ENCODE results near the gene TNS3.
"Not testable (repeated sequence)": the region's sequence is repeated elsewhere in the genome, so short reads cannot be mapped to it uniquely, and the experiment has no call there.

TNS3 gene

GRCh38 chr7:47611045-47611511, 29.2 kb upstream of the TNS3 start:
- Mint-ChIP-seq H3K27ac (ENCODE audit: low read depth) (no peak overlapping the region), H3K9me3 (no peaks in the 10 kb centered on the region), H3K4me3 (no peak overlapping the region), H3K4me1 (no peaks in the 10 kb centered on the region), H3K27me3 (no peaks in the 10 kb centered on the region), H3K36me3 (ENCODE audit: insufficient read depth) (no peaks in the 10 kb centered on the region)
- DNase-seq (ENCODE audit: low spot score in 2 of 2): no peak
- no peak for ATAC-seq (replicated peaks; ENCODE audit: extremely low read depth, poor library complexity, severe bottlenecking)

GRCh38 chr7:47610506-47611044, 28.7 kb upstream of the TNS3 start:
- no peaks in the 10 kb centered on the region for H3K27me3 Mint-ChIP-seq
- DNase-seq (ENCODE audit: low spot score in 2 of 2) (no peak), ATAC-seq (replicated peaks; ENCODE audit: extremely low read depth, poor library complexity, severe bottlenecking) (no peak)
- H3K36me3 Mint-ChIP-seq (ENCODE audit: insufficient read depth): no peaks in the 10 kb centered on the region
- H3K4me1 Mint-ChIP-seq: no peaks in the 10 kb centered on the region
- H3K27ac Mint-ChIP-seq (ENCODE audit: low read depth): no peak overlapping the region
- H3K4me3 Mint-ChIP-seq: no peak overlapping the region
- H3K9me3 Mint-ChIP-seq: no peaks in the 10 kb centered on the region

GRCh38 chr7:47609803-47610452, 28.0 kb upstream of the TNS3 start:
- no peak overlapping the region for H3K27ac Mint-ChIP-seq (ENCODE audit: low read depth)
- ATAC-seq (replicated peaks; ENCODE audit: extremely low read depth, poor library complexity, severe bottlenecking) (no peak), DNase-seq (ENCODE audit: low spot score in 2 of 2) (no peak)
- no peak overlapping the region for H3K4me3 Mint-ChIP-seq
- no peaks in the 10 kb centered on the region for H3K9me3 Mint-ChIP-seq
- no peaks in the 10 kb centered on the region for H3K27me3 Mint-ChIP-seq
- no peaks in the 10 kb centered on the region for H3K4me1 Mint-ChIP-seq
- H3K36me3 Mint-ChIP-seq (ENCODE audit: insufficient read depth): no peaks in the 10 kb centered on the region

GRCh38 chr7:47606593-47607046, 24.7 kb upstream of the TNS3 start:
- not testable (repeated sequence) for H3K9me3 Mint-ChIP-seq; H3K4me1 Mint-ChIP-seq; H3K27me3 Mint-ChIP-seq; ATAC-seq (replicated peaks; ENCODE audit: extremely low read depth, poor library complexity, severe bottlenecking); H3K36me3 Mint-ChIP-seq (ENCODE audit: insufficient read depth); DNase-seq (ENCODE audit: low spot score in 2 of 2); H3K4me3 Mint-ChIP-seq; H3K27ac Mint-ChIP-seq (ENCODE audit: low read depth)

- ATAC-seq (replicated peaks; ENCODE audit: extremely low read depth, poor library complexity, severe bottlenecking) (no peak), DNase-seq (ENCODE audit: low spot score in 2 of 2) (no peak)
- Mint-ChIP-seq H3K4me1 (no peaks in the 10 kb centered on the region), H3K4me3 (no peak overlapping the region), H3K27ac (ENCODE audit: low read depth) (no peak overlapping the region), H3K9me3 (no peaks in the 10 kb centered on the region), H3K36me3 (ENCODE audit: insufficient read depth) (no peaks in the 10 kb centered on the region), H3K27me3 (no peaks in the 10 kb centered on the region)
Measured at GRCh38 chr7:47605816-47606575, 24.1 kb upstream of the TNS3 start.

- DNase-seq (ENCODE audit: low spot score in 2 of 2): no peak
- Mint-ChIP-seq H3K4me3 (no peak overlapping the region), H3K27me3 (peaks cover 6% of the 10 kb centered on the region), H3K4me1 (no peaks in the 10 kb centered on the region), H3K9me3 (no peaks in the 10 kb centered on the region), H3K27ac (ENCODE audit: low read depth) (no peak overlapping the region), H3K36me3 (ENCODE audit: insufficient read depth) (no peaks in the 10 kb centered on the region)
- ATAC-seq (replicated peaks; ENCODE audit: extremely low read depth, poor library complexity, severe bottlenecking): no peak
Measured at GRCh38 chr7:47604496-47604890, 22.6 kb upstream of the TNS3 start.

DNA sequence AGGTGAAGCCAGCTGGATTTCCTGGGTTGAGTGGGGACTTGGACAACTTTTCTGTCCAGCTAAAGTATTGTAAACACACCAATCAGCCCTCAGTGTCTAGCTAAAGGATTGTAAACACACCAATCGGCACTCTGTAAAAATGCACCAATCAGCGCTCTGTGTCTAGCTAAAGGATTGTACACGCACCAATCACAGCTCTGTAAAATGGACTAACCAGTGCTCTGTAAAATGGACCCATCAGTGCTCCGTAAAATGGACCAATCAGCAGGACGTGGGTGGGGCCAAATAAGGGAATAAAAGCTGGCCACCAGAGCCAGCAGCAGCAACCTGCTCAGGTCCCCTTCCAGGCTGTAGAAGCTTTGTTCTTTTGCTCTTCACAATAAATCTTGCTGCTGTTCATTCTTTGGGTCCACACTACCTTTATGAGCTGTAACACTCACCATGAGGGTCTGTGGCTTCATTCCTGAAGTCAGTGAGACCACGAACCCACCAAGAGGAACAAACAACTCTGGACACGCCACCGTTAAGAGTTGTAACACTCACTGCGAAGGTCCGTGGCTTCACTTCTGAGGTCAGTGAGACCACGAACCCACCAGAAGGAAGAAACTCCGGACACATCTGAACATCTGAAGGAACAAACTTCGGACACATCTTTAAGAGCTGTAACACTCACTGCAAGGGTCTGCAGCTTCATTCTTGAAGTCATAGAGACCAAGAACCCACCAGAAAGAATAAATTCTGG, 21.8 kb upstream of the TNS3 start:
- H3K4me1 Mint-ChIP-seq; H3K4me3 Mint-ChIP-seq; H3K27me3 Mint-ChIP-seq; ATAC-seq (replicated peaks; ENCODE audit: extremely low read depth, poor library complexity, severe bottlenecking); H3K36me3 Mint-ChIP-seq (ENCODE audit: insufficient read depth); H3K9me3 Mint-ChIP-seq; DNase-seq (ENCODE audit: low spot score in 2 of 2); H3K27ac Mint-ChIP-seq (ENCODE audit: low read depth): not testable (repeated sequence)

- H3K36me3 Mint-ChIP-seq (ENCODE audit: insufficient read depth): no peaks in the 10 kb centered on the region
- ATAC-seq (replicated peaks; ENCODE audit: extremely low read depth, poor library complexity, severe bottlenecking): no peak
- H3K27ac Mint-ChIP-seq (ENCODE audit: low read depth): no peak overlapping the region
- no peak overlapping the region for H3K4me3 Mint-ChIP-seq
- H3K9me3 Mint-ChIP-seq: peaks cover 7% of the 10 kb centered on the region
- no peaks in the 10 kb centered on the region for H3K4me1 Mint-ChIP-seq
- no peak for DNase-seq (ENCODE audit: low spot score in 2 of 2)
- H3K27me3 Mint-ChIP-seq: peaks cover 6% of the 10 kb centered on the region
Measured at GRCh38 chr7:47602272-47603004, 20.5 kb upstream of the TNS3 start.

DNA sequence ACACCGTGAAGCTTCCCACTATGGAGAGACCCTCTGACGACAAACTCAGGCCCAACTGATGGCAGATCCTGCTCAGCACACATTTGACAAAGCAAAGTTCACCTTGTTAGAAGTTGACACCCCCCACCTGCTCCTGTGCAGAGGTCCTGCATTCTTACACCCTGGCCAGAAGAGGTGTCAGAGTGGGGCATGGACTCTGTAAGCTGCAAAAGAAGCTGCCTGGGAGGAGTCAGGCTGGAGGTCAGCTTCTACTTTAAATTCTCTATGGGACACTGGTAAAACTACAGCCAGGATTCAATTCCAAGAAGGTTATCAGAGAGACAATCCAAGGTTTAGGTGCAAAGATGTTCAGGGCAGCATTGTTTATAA, 20.0 kb upstream of the TNS3 start:
- DNase-seq (ENCODE audit: low spot score in 2 of 2) (no peak), ATAC-seq (replicated peaks; ENCODE audit: extremely low read depth, poor library complexity, severe bottlenecking) (no peak)
- H3K36me3 Mint-ChIP-seq (ENCODE audit: insufficient read depth): no peaks in the 10 kb centered on the region
- no peak overlapping the region for H3K27ac Mint-ChIP-seq (ENCODE audit: low read depth)
- H3K27me3 Mint-ChIP-seq: peaks cover 6% of the 10 kb centered on the region
- peaks cover 12% of the 10 kb centered on the region for H3K9me3 Mint-ChIP-seq
- H3K4me3 Mint-ChIP-seq: no peak overlapping the region
- no peaks in the 10 kb centered on the region for H3K4me1 Mint-ChIP-seq

- Mint-ChIP-seq H3K36me3 (ENCODE audit: insufficient read depth) (no peaks in the 10 kb centered on the region), H3K27ac (ENCODE audit: low read depth) (no peak overlapping the region), H3K4me3 (no peak overlapping the region), H3K27me3 (peaks cover 6% of the 10 kb centered on the region), H3K9me3 (peaks cover 13% of the 10 kb centered on the region), H3K4me1 (no peaks in the 10 kb centered on the region)
- DNase-seq (ENCODE audit: low spot score in 2 of 2) (no peak), ATAC-seq (replicated peaks; ENCODE audit: extremely low read depth, poor library complexity, severe bottlenecking) (no peak)
Measured at GRCh38 chr7:47601119-47601880, 19.4 kb upstream of the TNS3 start.

DNA sequence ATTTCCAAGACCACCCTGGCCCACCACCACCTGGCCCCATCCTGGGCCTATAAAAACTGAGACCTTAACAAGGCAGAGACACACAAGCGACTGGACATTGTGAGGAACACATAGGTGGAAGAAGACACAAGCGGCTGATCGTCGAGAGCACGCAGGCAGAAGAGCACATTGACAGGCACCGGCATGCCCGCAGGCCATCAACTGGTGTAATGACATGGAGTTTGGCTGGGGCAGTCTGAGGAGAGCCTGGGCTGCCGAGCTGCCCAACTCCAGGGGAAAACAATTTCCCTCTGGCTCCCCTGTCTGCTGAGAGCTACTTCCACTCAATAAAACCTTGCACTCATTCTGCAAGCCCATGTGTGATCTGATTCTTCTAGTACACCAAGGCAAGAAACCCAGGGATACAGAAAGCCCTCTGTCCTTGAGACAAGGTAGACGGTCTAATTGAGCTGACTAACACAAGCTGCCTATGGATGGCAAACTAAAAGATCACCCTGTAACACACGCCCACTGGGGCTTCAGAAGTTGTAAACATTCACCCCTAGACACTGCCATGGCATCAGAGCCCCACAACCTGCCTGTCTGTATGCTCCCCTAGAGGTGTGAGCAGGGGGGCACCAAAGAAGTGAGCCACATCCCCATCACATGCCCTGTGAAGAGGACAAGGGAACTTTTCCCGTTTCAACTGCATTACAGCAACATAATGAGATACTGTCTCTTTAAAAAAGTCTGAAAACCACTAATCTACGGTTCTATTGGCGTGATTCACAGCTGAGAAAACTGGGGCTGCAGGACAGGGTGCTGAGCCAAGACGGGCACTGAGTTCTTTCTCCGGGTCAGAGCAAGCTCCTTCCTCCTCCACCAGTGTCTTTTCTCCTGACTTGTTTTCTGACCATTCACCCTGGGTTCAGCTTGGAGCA, 18.5 kb upstream of the TNS3 start:
- Mint-ChIP-seq H3K27ac (ENCODE audit: low read depth) (no peak overlapping the region), H3K27me3 (peaks cover 6% of the 10 kb centered on the region), H3K4me3 (no peak overlapping the region), H3K4me1 (no peaks in the 10 kb centered on the region), H3K9me3 (peaks cover 13% of the 10 kb centered on the region), H3K36me3 (ENCODE audit: insufficient read depth) (no peaks in the 10 kb centered on the region)
- DNase-seq (ENCODE audit: low spot score in 2 of 2): no peak
- ATAC-seq (replicated peaks; ENCODE audit: extremely low read depth, poor library complexity, severe bottlenecking): no peak

Measured in central memory CD8-positive, alpha-beta T cell (primary cell).